Activated T-helper 17 cell treated with anti-CD3 and anti-CD28 coated beads, Interleukin-2, amount 50 U/mL, for 72 hours (primary cell): Measurements from ENCODE around the gene KCTD16. TPM values are rescaled to one million over a fixed set of nuclear protein-coding genes. Genes with fewer than 3 reads are reported as not detected.

Experiments used
- ATAC-seq: fragments of 150-1000 bp; cut with Tn5 transposase; replicated peaks from 2 replicates; pipeline ENCODE4 v1.10.0; 2021; ENCODE audit warnings: mild to moderate bottlenecking, moderate library complexity
- H3K27ac Mint-ChIP-seq: one replicate; pipeline ENCODE4 v1.8.0; 2022; ENCODE audit warnings: mixed read lengths
- H3K27me3 Mint-ChIP-seq: one replicate; pipeline ENCODE4 v1.8.0; 2022; ENCODE audit warnings: mixed read lengths
- H3K36me3 Mint-ChIP-seq: one replicate; pipeline ENCODE4 v1.8.0; 2022; ENCODE audit warnings: low read depth, mild to moderate bottlenecking, mixed read lengths
- H3K4me1 Mint-ChIP-seq: one replicate; pipeline ENCODE4 v1.8.0; 2022; ENCODE audit warnings: mixed read lengths
- H3K4me3 Mint-ChIP-seq: one replicate; pipeline ENCODE4 v1.8.0; 2022; ENCODE audit warnings: mild to moderate bottlenecking, mixed read lengths
- H3K9me3 Mint-ChIP-seq: one replicate; pipeline ENCODE4 v1.8.0; 2022; ENCODE audit warnings: mixed read lengths
- total RNA-seq, 2 donors: library from RNA; stranded (reverse); gene quantifications; one replicate each; pipeline ENCODE4 v1.2.3, GENCODE V29; 2022

Gene KCTD16
- total RNA-seq, 2 donors from 2014 or later: 0.11 to 0.40 TPM

DNA sequence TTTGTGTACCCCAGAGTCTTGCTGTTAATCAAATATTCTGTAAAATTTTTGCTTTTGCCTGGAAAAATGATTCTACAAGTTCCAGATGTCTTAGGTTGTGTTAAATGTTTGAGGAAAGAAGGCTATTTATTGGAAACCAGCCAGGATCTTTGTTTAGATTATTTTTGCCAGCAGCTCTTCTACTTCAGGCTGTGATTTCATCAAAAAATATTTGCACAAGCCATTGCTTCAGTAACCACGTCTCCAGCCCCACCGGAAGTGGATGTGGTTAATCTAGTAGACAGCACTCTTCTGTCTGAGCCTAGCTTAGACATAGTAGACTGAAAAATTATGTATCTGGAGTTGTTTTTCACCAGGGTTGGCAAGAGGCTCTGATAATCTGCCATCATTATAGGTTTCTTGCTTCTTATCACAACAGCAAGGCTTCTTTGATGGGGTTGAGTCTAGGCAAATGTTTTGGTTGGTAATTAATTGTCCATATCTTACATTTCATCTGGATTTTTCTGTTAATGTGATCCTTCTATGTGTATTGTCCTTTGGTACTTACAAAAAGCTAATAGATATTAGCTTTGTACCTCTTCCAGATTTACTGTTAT lies 17.1 kb downstream of the KCTD16 start:
- H3K4me1 Mint-ChIP-seq: peaks cover 30% of the 10 kb centered on the region
- H3K27ac Mint-ChIP-seq: no peak overlapping the region
- ATAC-seq: peak; percentile 28
- H3K27me3 Mint-ChIP-seq: no peaks in the 10 kb centered on the region
- no peaks in the 10 kb centered on the region for H3K9me3 Mint-ChIP-seq
- H3K36me3 Mint-ChIP-seq: no peaks in the 10 kb centered on the region
- H3K4me3 Mint-ChIP-seq: no peak overlapping the region

DNA sequence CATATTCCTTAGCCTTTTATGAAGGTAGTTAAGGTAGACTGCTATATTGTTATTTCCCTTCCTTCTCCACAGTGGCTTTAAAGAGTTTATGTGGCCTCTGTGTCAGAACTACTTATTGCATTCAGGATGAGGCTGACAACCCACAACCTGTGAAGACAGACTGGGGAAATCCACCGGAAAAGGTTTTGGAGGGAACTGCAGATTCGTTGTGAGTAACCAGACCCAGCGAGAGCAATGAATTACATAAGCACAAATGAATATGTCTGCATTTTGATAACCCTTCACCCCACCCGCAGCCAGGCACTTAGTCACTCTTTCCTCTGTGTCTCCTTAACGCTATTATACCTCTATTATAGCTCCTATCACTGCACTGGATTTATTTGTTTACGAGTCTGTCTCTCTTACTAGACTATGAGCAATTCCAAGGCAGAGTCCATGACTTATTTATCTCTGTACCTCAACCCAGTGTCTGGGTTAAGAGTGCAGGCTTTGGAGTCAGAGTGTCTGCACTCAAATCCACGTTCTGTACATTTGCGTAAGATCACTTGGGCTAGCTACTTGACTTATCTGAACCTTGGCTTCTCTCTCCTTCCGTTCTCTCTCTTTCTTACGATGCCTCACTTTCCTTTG lies 19.2 kb downstream of the KCTD16 start:
- Mint-ChIP-seq H3K27me3 (no peaks in the 10 kb centered on the region), H3K4me1 (peaks cover 30% of the 10 kb centered on the region)
- ATAC-seq: peak; percentile 87

DNA sequence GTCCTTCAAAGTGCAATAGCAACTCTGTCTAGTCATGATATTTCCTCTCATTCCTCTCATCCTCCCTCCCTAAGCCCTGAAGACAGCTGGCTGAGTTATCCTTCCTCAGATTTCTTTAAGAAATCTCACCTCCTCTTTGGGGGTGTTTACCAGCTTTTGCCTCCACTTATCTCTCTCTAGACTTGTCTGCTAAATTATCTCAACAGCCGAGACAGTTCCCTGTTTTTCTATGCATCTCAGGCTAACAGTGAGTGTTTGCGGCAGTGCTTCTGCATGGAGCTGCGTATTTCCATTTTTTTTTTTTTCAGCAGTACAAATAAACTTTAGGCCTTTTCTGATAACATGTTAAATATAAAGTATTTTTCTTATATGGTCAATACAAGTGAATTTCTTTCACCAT lies 20.9 kb downstream of the KCTD16 start:
- no peak overlapping the region for H3K4me3 Mint-ChIP-seq

More for the DNA sequence above, 19.2 kb downstream of the KCTD16 start:
- Mint-ChIP-seq H3K27ac (no peak overlapping the region), H3K4me3 (no peak overlapping the region), H3K9me3 (no peaks in the 10 kb centered on the region), H3K36me3 (no peaks in the 10 kb centered on the region)

DNA sequence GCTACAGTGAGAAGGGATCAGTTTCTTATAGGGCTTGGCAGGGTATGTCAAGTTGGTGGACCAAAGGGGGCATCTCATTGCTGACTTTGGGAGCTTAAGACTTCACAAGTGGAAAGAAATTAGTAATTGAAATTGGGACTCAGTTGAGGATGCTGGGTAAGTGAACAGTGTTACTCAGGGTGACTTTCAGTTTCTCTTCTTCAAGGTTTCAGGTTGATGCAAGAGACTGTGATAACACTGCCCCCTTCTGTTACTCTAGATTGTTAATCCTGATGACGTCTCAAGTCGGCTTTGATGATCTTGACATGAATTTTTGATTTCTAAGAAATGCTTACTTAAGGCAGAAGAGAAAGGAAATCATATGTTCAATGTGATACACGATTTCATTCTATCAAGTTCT lies 21.3 kb downstream of the KCTD16 start:
- Mint-ChIP-seq H3K36me3 (no peaks in the 10 kb centered on the region), H3K4me3 (no peak overlapping the region), H3K4me1 (peaks cover 26% of the 10 kb centered on the region), H3K27me3 (no peaks in the 10 kb centered on the region), H3K9me3 (no peaks in the 10 kb centered on the region), H3K27ac (no peak overlapping the region)
- ATAC-seq: peak; percentile 57

More for the DNA sequence above, 20.9 kb downstream of the KCTD16 start:
- Mint-ChIP-seq H3K27me3 (no peaks in the 10 kb centered on the region), H3K4me1 (peaks cover 26% of the 10 kb centered on the region), H3K9me3 (no peaks in the 10 kb centered on the region), H3K36me3 (no peaks in the 10 kb centered on the region), H3K27ac (no peak overlapping the region)
- ATAC-seq: no peak

DNA sequence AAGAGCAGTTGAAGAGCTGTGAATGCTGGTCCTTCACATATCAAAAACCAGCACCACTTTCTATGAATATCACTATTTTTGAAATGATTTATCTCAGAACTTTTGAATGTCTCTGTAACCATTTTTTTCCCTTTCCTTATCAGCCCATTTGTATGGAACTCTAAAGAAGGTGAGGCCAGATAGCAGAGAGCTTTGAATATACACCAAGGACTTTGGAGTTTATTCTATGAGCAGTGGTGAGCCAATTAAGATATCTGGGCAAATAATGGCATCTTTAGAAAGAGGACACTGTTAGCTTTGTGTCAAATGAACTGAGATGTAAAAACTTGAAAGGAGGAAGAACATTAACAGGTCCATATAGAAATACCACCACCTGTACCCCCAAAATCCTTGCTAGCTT lies 22.0 kb downstream of the KCTD16 start:
- ATAC-seq: no peak
- H3K4me3 Mint-ChIP-seq: no peak overlapping the region
- no peak overlapping the region for H3K27ac Mint-ChIP-seq

DNA sequence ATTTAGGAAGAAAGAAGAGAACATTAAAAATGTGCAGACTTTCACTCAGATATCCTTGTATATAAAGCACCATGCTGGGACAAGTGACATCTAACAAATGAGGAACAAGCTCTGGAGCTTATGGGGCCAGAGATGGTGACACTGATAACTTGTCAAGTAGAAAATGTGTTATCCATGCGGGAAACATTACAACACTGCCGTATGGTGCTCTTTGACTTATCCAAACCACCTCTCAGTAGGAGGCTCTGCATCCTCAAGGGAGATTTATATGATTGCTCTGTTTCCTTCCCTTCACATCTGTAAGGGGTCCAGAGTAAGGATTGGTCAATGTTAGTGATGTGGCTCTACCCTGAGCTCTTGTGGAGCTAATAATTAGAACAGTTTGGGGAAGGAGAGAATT lies 23.5 kb downstream of the KCTD16 start:
- no peak for ATAC-seq
- H3K4me3 Mint-ChIP-seq: no peak overlapping the region
- H3K27ac Mint-ChIP-seq: no peak overlapping the region
- H3K9me3 Mint-ChIP-seq: no peaks in the 10 kb centered on the region
- H3K4me1 Mint-ChIP-seq: peaks cover 9% of the 10 kb centered on the region
- H3K36me3 Mint-ChIP-seq: no peaks in the 10 kb centered on the region
- peaks cover 3% of the 10 kb centered on the region for H3K27me3 Mint-ChIP-seq

More for the DNA sequence above, 22.0 kb downstream of the KCTD16 start:
- Mint-ChIP-seq H3K36me3 (no peaks in the 10 kb centered on the region), H3K27me3 (no peaks in the 10 kb centered on the region), H3K4me1 (peaks cover 20% of the 10 kb centered on the region), H3K9me3 (no peaks in the 10 kb centered on the region)

DNA sequence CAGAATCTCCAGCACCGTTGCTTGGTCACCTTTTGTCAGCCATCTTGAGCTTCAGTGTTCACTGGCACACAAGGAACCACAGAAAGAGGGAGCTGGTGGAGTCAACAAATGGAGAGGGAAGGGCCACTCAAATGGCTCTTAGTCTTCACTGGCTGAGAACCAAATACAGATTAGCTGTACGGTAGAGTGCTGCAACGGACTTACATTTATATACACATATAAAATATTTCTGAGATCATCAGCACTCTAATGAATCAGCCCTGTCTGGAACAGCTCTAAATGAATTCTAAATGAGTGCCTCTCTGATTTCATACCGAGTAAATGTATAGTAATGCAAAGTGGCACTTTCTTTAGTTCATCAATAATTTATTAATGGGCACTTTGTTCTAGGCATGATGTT lies 24.8 kb downstream of the KCTD16 start:
- no peaks in the 10 kb centered on the region for H3K36me3 Mint-ChIP-seq
- no peak for ATAC-seq
- peaks cover 3% of the 10 kb centered on the region for H3K27me3 Mint-ChIP-seq
- no peaks in the 10 kb centered on the region for H3K9me3 Mint-ChIP-seq
- no peak overlapping the region for H3K4me3 Mint-ChIP-seq
- H3K4me1 Mint-ChIP-seq: no peaks in the 10 kb centered on the region
- H3K27ac Mint-ChIP-seq: no peak overlapping the region

DNA sequence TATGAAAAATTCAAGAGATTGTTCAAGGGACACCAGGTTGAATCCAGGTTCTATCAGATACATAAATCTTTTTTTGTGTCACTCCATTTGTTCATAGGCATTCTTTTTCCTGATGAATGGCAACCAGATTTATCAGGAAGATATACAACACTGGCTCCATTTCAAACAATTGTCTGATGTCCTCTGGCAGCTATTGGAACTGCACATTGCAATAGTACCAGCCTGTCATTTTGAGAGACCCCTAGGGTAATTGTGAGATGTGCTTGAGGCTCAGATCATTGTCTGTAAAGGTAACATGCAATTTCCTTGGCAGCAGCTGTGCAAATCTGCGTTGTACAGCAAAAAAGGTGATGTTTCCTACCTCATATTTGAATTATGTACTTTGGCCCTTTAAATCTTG lies 25.9 kb downstream of the KCTD16 start:
- Mint-ChIP-seq H3K27me3 (peaks cover 4% of the 10 kb centered on the region), H3K4me3 (no peak overlapping the region), H3K36me3 (no peaks in the 10 kb centered on the region), H3K4me1 (no peaks in the 10 kb centered on the region), H3K27ac (no peak overlapping the region), H3K9me3 (no peaks in the 10 kb centered on the region)
- ATAC-seq: no peak

DNA sequence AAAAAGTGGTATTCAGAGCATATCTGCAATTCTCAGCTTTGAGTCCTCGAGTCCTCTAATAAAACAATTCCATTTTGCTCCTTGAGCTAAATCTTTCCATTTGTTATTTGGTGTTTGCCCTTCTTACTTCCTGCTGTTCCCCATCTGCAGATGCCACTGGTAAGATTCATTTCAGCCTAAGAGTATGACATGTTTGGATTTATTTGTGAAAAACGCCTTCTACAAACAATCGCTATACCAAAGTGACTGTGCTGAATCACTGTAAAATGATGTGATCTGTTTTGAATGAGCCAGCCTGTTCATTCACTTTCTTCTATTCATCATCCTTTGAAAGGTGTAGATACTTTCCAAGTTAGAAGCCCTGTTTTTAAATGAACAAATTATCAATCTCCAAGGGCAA lies 27.7 kb downstream of the KCTD16 start:
- no peak overlapping the region for H3K4me3 Mint-ChIP-seq
- no peak overlapping the region for H3K27ac Mint-ChIP-seq
- H3K4me1 Mint-ChIP-seq: no peaks in the 10 kb centered on the region
- no peaks in the 10 kb centered on the region for H3K9me3 Mint-ChIP-seq
- no peaks in the 10 kb centered on the region for H3K36me3 Mint-ChIP-seq
- H3K27me3 Mint-ChIP-seq: peaks cover 10% of the 10 kb centered on the region
- ATAC-seq: no peak

DNA sequence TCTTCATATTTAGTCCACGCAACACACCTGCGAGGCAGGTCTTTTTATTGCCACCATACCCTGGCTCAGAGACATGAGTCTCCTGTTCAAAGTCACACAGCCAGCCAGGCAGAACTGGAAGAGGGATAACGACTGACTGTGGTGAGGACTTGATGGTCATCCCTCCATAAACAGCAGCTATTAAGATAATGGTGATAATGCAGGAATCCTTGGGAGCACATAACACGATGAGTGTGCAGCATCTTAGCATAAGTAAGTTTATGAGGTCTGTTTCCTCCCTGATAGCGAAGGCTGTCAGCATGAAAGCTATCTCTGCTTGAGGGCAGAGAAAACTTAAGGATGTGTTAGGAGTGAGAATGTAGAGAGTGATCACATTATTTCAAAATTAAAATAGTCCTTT lies 30.9 kb downstream of the KCTD16 start:
- no peak for ATAC-seq
- peaks cover 4% of the 10 kb centered on the region for H3K4me1 Mint-ChIP-seq
- H3K36me3 Mint-ChIP-seq: no peaks in the 10 kb centered on the region
- no peak overlapping the region for H3K27ac Mint-ChIP-seq
- no peak overlapping the region for H3K4me3 Mint-ChIP-seq
- no peaks in the 10 kb centered on the region for H3K9me3 Mint-ChIP-seq
- H3K27me3 Mint-ChIP-seq: peaks cover 35% of the 10 kb centered on the region

DNA sequence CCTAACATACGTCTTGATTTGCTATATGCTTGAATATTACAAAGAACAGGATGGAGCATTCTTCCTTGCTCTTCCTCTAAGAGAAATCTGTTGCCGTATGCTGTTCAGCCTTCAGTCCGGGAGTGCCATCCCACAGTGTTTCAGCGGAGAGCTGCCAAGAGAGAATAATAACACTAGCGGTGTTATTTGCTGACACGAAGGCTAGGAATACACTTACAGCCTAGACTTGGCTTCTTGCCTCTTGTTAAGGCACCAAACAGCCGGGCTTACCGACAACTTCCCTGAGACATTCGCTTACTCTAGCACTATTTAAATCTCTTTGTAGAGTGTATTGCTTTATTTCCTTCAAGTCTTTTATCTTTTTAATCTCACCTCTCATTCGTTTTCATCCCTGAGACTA lies 31.4 kb downstream of the KCTD16 start:
- peak overlapping the region; percentile 34 for H3K27ac Mint-ChIP-seq

DNA sequence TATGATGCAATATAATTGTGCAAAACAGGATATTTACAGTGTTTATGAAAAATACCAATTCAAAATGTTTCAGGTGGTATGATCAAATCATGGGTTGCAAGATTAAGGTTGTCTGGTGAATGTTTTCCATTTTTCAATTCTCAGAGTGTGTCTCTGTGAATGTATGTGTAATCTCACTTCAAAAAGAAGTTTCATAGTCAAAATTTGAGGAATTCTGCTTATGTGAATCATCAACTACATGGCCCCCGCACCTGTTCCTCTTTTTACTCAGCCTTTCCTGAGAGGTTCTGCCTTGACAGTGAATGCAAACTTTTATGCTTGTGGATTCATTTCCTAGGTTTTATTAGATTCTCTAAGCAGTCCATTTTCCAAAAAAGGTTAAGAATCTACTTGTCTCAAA lies 32.1 kb downstream of the KCTD16 start:
- Mint-ChIP-seq H3K36me3 (no peaks in the 10 kb centered on the region), H3K9me3 (no peaks in the 10 kb centered on the region), H3K4me3 (no peak overlapping the region), H3K4me1 (peaks cover 4% of the 10 kb centered on the region), H3K27me3 (peaks cover 45% of the 10 kb centered on the region), H3K27ac (peak overlapping the region; percentile 34)
- peak; percentile 65 for ATAC-seq

More for the DNA sequence above, 31.4 kb downstream of the KCTD16 start:
- no peak overlapping the region for H3K4me3 Mint-ChIP-seq
- no peak for ATAC-seq
- peaks cover 4% of the 10 kb centered on the region for H3K4me1 Mint-ChIP-seq
- peaks cover 40% of the 10 kb centered on the region for H3K27me3 Mint-ChIP-seq
- H3K36me3 Mint-ChIP-seq: no peaks in the 10 kb centered on the region
- no peaks in the 10 kb centered on the region for H3K9me3 Mint-ChIP-seq

DNA sequence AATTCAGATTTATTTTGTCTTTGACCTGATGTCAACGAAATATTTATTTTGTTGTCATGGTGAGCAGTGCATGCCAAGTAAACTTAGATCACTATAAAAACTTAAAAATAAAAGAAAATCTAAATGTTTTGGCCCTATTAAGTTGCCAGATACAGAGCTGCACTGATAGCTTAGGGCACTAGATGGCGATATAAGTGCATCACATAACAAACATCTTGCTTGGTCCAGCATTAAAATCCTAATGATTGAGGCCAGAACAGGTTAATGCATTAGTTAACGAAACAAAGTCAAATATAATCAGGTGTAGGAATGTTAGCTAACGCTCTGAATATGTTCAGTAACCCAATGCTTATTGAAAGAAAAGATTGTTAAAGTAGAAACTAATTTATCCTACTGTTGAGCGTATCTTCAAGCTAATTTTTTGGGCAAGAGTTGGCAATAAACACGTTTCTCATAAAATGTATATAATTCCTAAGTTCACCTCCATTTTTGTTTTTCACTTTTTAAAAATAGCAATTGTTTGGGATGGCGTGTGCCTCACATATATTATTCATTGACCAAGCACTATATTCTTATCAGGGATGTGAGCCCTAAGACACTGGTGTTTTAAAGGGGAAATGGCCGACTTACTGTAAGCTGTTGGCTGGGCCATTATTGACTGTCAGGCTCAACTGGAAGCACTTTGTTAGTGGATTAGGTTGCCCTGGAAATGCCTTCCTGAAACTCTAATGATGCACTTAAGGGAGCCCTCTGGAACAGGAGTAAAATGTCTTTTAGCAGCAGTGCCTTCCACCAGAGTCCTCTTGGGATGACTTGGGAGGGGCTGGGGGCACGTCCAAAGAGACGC lies 33.3 kb downstream of the KCTD16 start:
- ATAC-seq: peak; percentile 51
- Mint-ChIP-seq H3K9me3 (no peaks in the 10 kb centered on the region), H3K27me3 (peaks cover 50% of the 10 kb centered on the region), H3K4me1 (peaks cover 4% of the 10 kb centered on the region), H3K4me3 (no peak overlapping the region), H3K27ac (no peak overlapping the region), H3K36me3 (no peaks in the 10 kb centered on the region)

DNA sequence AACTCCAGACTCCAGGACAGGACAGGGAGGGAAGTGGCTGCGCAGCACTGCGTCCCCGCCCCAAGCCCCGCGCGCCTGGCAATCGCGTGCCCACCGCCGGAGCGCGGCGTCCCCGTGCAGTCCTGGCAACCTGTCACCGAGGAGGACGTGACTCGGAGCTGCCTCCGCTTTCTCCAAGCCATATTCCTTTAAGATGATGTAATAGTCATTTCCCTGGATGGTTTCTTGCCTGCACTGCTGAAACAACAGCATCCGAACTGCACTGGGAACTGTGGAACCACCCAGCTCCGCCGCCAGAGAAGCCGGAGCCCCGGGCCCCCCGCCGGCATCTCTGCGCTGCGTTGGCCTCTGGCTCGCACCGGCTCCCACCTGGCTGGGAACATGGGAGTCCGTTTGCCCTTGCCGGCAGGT lies 34.5 kb downstream of the KCTD16 start:
- Mint-ChIP-seq H3K36me3 (no peaks in the 10 kb centered on the region), H3K27me3 (peaks cover 58% of the 10 kb centered on the region), H3K4me1 (peaks cover 4% of the 10 kb centered on the region), H3K27ac (no peak overlapping the region), H3K4me3 (peak overlapping the region; percentile 2), H3K9me3 (no peaks in the 10 kb centered on the region)
- no peak for ATAC-seq

DNA sequence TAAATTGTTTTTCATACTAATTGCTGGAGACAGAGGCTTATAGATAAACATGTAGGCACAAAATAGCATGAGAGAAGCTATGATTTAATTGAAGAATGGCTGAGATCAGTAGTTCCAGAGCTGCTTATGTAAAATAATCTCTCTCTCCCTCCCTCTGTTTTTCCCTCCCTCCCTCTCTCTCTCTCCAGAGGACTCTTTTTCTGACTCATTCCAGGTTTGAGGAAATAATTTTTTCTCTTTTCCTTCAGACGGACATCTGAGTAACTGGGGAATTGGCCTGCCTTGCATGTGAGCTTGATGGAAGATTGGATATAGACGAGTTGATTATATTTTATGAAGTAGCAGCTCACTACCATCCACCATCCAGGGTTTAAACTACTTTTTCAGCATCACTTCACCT lies 35.5 kb downstream of the KCTD16 start:
- peaks cover 4% of the 10 kb centered on the region for H3K4me1 Mint-ChIP-seq
- no peak overlapping the region for H3K27ac Mint-ChIP-seq
- no peaks in the 10 kb centered on the region for H3K36me3 Mint-ChIP-seq
- no peaks in the 10 kb centered on the region for H3K9me3 Mint-ChIP-seq
- no peak overlapping the region for H3K4me3 Mint-ChIP-seq
- ATAC-seq: no peak
- H3K27me3 Mint-ChIP-seq: peaks cover 58% of the 10 kb centered on the region
